Measurements from ENCODE around the gene PNMA8A.

DNA sequence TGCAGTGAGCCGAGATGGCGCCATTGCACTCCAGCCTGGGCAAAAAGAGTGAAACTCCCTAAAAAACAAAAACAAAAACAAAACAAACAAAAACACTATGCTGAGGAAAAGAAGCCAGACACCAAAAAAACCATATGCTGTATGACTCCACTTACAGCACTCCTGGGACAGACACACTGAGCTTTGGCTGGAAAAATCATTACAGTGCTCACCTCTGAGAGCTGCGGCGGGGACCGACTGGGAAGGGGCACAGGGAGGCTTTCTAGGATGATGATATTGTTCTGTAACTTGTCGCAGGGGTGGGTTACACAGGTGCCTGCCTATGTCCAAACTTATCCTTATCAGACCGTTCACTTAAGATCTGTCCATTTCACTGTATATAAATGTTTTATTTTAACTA lies 7.8 kb downstream of the PNMA8A start:
- TF ChIP-seq, protein P1, sequence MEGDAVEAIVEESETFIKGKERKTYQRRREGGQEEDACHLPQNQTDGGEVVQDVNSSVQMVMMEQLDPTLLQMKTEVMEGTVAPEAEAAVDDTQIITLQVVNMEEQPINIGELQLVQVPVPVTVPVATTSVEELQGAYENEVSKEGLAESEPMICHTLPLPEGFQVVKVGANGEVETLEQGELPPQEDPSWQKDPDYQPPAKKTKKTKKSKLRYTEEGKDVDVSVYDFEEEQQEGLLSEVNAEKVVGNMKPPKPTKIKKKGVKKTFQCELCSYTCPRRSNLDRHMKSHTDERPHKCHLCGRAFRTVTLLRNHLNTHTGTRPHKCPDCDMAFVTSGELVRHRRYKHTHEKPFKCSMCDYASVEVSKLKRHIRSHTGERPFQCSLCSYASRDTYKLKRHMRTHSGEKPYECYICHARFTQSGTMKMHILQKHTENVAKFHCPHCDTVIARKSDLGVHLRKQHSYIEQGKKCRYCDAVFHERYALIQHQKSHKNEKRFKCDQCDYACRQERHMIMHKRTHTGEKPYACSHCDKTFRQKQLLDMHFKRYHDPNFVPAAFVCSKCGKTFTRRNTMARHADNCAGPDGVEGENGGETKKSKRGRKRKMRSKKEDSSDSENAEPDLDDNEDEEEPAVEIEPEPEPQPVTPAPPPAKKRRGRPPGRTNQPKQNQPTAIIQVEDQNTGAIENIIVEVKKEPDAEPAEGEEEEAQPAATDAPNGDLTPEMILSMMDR (IDR thresholded peaks at IDR 0.05) = no peak
- TF ChIP-seq POLR2A (IDR thresholded peaks at IDR 0.05) = no peak

Data from right lobe of liver (tissue), 4 donors.